ENCODE measurements around the gene VWA7. TPM values are rescaled to one million over a fixed set of nuclear protein-coding genes. Genes with fewer than 3 reads are reported as not detected.
"Not testable (repeated sequence)": the region's sequence is repeated elsewhere in the genome, so short reads cannot be mapped to it uniquely, and the experiment has no call there.

The VWA7 gene
- polyA plus RNA-seq, 6 donors from 2014 or later: 0.13 to 0.29 TPM; not detected in 4

DNA sequence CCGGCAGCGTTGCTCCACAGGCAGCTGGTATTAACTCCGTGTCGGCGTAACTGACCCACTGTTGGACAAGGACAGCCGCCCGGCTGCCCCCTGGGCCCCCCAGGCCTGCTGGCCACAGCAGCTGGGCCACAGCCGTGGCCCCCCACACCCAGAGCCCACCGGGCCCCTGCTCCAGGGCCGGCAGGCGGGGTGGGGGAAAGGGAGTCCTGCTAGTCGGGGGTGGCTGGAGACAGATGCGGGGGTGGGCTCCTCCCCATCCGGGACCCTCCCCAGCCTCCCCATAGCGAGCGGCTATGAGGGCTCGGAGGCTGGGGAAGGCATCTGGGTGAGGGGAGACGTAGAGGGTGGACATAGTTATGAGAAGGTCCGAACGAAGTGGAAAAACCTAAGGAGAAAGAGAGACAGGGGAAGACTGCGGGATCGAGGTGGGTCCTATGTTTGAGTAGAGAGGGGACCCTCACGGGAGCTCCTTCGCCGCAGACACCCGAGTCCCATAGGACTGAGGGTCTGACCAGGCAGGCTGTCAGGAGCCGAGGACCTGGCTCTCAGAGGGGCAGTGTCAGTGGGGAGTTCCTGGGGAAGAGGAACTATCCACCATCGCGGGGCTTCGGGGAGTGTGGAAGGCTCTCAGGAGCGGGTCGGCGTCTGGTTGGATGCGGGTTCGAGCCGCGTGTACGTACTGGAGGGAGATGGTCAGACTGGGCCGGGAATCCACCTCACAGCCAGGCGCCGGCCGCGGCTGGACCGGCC is 17.9 kb upstream of the VWA7 start:
- DNase-seq: no peak
- Mint-ChIP-seq H3K4me3 (peak overlapping the region; percentile 93 to 99 (median 96)), H3K27ac (peak overlapping the region; percentile 97 to 99 (median 98)), H3K4me1 (peaks cover 37 to 69% (median 68%) of the 10 kb centered on the region in 3 donors), H3K9me3 (no peaks in the 10 kb centered on the region), H3K27me3 (no peaks in the 10 kb centered on the region), H3K36me3 (peaks cover 9 to 15% of the 10 kb centered on the region in 2 donors)
- peak; percentile 11 to 18 for ATAC-seq (ENCODE audit: low read depth in 2 of 2)

GRCh38 chr6:31794294-31794865 is 17.3 kb upstream of the VWA7 start:
- H3K4me3 Mint-ChIP-seq: peak overlapping the region; percentile 80 to 99 (median 96)
- peak overlapping the region; percentile 3 to 97 (median 66) for H3K27ac Mint-ChIP-seq

DNA sequence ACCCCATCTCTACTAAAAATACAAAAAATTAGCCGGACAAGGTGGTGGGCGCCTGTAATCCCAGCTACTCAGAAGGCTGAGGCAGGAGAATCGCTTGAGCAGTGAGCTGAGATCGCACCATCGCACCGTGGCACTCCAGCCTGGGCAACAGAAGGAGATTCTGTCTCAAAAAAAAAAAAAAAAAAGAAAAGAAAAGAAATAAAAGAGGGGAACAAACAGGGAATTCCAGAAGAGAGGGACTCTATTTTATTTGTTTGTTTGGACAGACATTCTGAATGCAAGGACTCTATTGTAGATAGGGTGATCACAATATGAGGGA is 16.8 kb upstream of the VWA7 start:
- H3K9me3 Mint-ChIP-seq; H3K27me3 Mint-ChIP-seq; DNase-seq; ATAC-seq (ENCODE audit: low read depth in 2 of 2): not testable (repeated sequence)
- Mint-ChIP-seq H3K36me3 (peaks cover 9 to 15% of the 10 kb centered on the region in 2 donors), H3K4me3 (peak overlapping the region in 6 of 8 donors; percentile 80 to 99 (median 96)), H3K27ac (peak overlapping the region in 5 of 6 donors; percentile 15 to 97 (median 88)), H3K4me1 (peaks cover 42 to 80% (median 77%) of the 10 kb centered on the region in 3 donors)

More at GRCh38 chr6:31794294-31794865, 17.3 kb upstream of the VWA7 start:
- Mint-ChIP-seq H3K27me3 (no peaks in the 10 kb centered on the region), H3K9me3 (no peaks in the 10 kb centered on the region), H3K4me1 (peaks cover 40 to 75% (median 73%) of the 10 kb centered on the region in 3 donors), H3K36me3 (peaks cover 9 to 15% of the 10 kb centered on the region in 2 donors)
- DNase-seq (no peak), ATAC-seq (ENCODE audit: low read depth in 2 of 2) (no peak)

DNA sequence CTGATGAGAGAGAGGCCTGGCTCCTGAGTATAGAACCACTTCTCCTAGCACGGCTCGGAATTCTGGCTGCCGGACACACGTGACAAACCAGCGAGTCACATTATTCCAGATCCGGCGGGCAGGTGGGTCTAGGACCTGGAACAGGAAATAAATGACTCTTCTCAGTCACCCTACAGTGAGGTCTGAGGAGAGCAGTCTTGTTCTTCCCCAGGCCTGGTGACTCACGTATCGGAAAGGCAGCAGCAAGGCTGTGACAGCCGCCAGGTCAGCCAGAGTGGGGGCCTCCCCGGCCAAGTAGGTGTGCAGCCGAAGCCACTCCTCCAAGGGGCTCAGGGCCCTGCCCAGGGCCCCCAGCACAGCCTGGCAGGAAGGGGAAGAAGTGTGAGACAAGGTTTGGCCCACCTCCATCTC is 15.6 kb upstream of the VWA7 start:
- H3K27ac Mint-ChIP-seq: peak overlapping the region in 1 of 6 donors; percentile 57
- no peaks in the 10 kb centered on the region for H3K9me3 Mint-ChIP-seq
- peak overlapping the region in 2 of 8 donors; percentile 46 to 59 for H3K4me3 Mint-ChIP-seq
- H3K36me3 Mint-ChIP-seq: peaks cover 9 to 15% of the 10 kb centered on the region in 2 donors
- no peaks in the 10 kb centered on the region for H3K27me3 Mint-ChIP-seq
- ATAC-seq (ENCODE audit: low read depth in 2 of 2) (no peak), DNase-seq (no peak)
- H3K4me1 Mint-ChIP-seq: peaks cover 41 to 74% (median 72%) of the 10 kb centered on the region in 3 donors

GRCh38 chr6:31792090-31792374 is 14.9 kb upstream of the VWA7 start:
- ATAC-seq (ENCODE audit: low read depth in 2 of 2): no peak
- no peaks in the 10 kb centered on the region for H3K9me3 Mint-ChIP-seq

DNA sequence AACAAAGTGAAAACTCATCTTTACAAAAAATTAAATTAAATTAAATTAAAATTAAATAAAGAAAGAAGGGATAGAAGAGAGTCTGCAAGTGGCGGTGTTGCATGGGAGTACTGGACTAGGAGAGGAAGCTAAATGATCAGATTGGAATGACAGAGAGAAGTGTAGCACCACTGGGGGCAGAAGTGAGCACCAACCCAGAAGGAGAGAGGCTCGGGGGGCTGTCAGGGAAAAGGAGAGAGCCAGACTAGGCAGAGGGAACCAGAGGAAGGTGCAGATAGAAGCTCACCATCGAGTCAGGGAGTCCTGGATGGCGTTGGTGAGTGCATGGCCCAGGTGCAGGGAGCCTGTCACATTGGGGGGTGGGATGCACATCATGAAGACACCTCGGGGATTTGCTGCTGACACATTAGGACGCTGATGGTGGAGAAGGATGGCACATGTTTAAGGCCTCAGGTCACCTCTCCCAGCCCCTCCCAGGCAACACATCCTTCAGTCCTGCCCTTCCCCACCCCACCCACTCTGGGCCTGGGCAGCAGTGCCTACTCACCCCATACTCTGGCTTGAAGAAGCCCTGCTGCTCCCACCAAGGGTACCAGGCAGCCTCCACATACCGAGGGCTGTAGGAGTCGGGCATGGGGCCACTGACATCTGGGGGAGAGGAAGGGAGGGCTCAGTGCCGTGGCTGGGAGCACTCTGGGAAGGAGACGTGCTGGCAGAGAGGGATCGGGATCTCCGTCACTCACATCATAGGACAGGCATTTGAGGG is 14.4 kb upstream of the VWA7 start:
- Mint-ChIP-seq H3K4me1 (peaks cover 33 to 65% (median 61%) of the 10 kb centered on the region in 3 donors), H3K4me3 (peak overlapping the region in 6 of 8 donors; percentile 17 to 84 (median 76)), H3K27ac (peak overlapping the region in 5 of 6 donors; percentile 1 to 65 (median 54)), H3K27me3 (no peaks in the 10 kb centered on the region), H3K36me3 (peaks cover 9 to 15% of the 10 kb centered on the region in 2 donors), H3K9me3 (no peaks in the 10 kb centered on the region)
- DNase-seq: peak; percentile 24
- ATAC-seq (ENCODE audit: low read depth in 2 of 2): no peak

More at GRCh38 chr6:31792090-31792374, 14.9 kb upstream of the VWA7 start:
- DNase-seq: no peak
- H3K4me1 Mint-ChIP-seq: peaks cover 35 to 70% (median 65%) of the 10 kb centered on the region in 3 donors
- peaks cover 9 to 15% of the 10 kb centered on the region in 2 donors for H3K36me3 Mint-ChIP-seq
- peak overlapping the region in 2 of 8 donors; percentile 5 to 84 for H3K4me3 Mint-ChIP-seq
- H3K27me3 Mint-ChIP-seq: no peaks in the 10 kb centered on the region
- H3K27ac Mint-ChIP-seq: peak overlapping the region in 3 of 6 donors; percentile 33 to 85 (median 56)

- no peak for ATAC-seq (ENCODE audit: low read depth in 2 of 2)
- Mint-ChIP-seq H3K27me3 (no peaks in the 10 kb centered on the region), H3K4me1 (peaks cover 12 to 36% (median 25%) of the 10 kb centered on the region in 3 donors), H3K36me3 (peaks cover under 1 to 14% of the 10 kb centered on the region in 2 donors), H3K27ac (no peak overlapping the region), H3K9me3 (no peaks in the 10 kb centered on the region), H3K4me3 (no peak overlapping the region)
- DNase-seq: no peak
Measured at GRCh38 chr6:31785475-31785874, 8.3 kb upstream of the VWA7 start.

- no peaks in the 10 kb centered on the region for H3K9me3 Mint-ChIP-seq
- no peak overlapping the region for H3K4me3 Mint-ChIP-seq
- peak overlapping the region in 2 of 6 donors; percentile 56 to 76 for H3K27ac Mint-ChIP-seq
- DNase-seq (no peak), ATAC-seq (ENCODE audit: low read depth in 2 of 2) (no peak)
- no peaks in the 10 kb centered on the region for H3K27me3 Mint-ChIP-seq
- H3K36me3 Mint-ChIP-seq: peaks cover 0 to 12% of the 10 kb centered on the region in 2 donors
- peaks cover 6 to 29% (median 13%) of the 10 kb centered on the region in 3 donors for H3K4me1 Mint-ChIP-seq
Measured at GRCh38 chr6:31784098-31784925, 7.2 kb upstream of the VWA7 start.

- Mint-ChIP-seq H3K4me1 (peaks cover 11 to 19% (median 16%) of the 10 kb centered on the region in 3 donors), H3K27me3 (no peaks in the 10 kb centered on the region), H3K36me3 (peaks cover 0 to 12% of the 10 kb centered on the region in 2 donors), H3K4me3 (no peak overlapping the region), H3K9me3 (no peaks in the 10 kb centered on the region), H3K27ac (no peak overlapping the region)
- no peak for DNase-seq
- no peak for ATAC-seq (ENCODE audit: low read depth in 2 of 2)
Measured at GRCh38 chr6:31782126-31782855, 5.2 kb upstream of the VWA7 start.

DNA sequence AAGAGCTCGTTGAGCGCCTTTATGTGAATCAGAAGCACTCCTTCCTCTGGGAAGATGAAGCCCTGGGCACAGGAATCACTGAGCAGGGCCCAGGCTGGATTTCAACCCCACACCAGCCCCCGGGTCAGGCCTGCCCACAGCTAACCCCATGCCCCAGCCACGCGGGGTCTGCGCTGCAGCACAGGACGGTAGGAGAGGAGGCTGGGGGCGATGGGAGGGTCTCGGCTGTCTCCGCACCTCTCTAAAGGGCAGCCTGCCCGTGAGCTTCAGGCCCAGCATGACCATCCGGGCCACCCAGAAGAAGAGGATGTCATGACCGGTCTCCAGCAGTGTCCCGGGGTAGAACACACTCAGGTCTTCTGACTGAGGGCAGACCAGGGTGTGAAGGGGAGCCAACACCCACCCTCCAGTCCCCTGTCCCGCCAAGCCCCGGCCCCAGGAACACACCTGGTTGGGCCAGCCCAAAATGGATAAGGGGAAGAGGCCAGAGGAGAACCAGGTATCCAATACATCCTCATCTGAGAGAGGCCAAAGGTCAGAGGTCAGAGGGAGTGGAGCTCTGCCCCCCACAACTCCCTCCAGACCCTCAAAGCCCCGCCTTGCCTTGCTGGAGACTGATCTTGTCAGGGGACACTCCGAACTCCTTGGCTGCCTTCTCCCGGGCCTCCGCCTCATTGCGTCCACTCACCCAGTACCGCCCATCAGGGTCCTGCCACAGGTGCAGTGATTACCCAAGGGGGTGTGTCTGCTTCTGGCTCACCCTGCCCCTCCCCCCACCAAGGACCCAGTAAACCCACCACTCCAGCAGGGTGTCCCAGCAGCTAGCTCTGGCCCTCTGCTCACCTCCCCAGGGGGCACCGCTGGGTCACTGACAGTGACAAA is 4.4 kb upstream of the VWA7 start:
- ATAC-seq (ENCODE audit: low read depth in 2 of 2) (no peak), DNase-seq (no peak)
- Mint-ChIP-seq H3K27ac (peak overlapping the region in 1 of 6 donors; percentile 18), H3K4me3 (no peak overlapping the region), H3K4me1 (peaks cover 18 to 26% (median 24%) of the 10 kb centered on the region in 3 donors), H3K27me3 (no peaks in the 10 kb centered on the region), H3K36me3 (peaks cover 0 to 12% of the 10 kb centered on the region in 2 donors), H3K9me3 (no peaks in the 10 kb centered on the region)

- ATAC-seq (ENCODE audit: low read depth in 2 of 2) (no peak), DNase-seq (no peak)
- Mint-ChIP-seq H3K27me3 (no peaks in the 10 kb centered on the region), H3K4me1 (peaks cover 22 to 29% (median 26%) of the 10 kb centered on the region in 3 donors), H3K36me3 (peaks cover 0 to 12% of the 10 kb centered on the region in 2 donors), H3K9me3 (no peaks in the 10 kb centered on the region), H3K27ac (peak overlapping the region in 1 of 6 donors; percentile 65), H3K4me3 (no peak overlapping the region)
Measured at GRCh38 chr6:31780507-31781243, 3.5 kb upstream of the VWA7 start.

All from naive B cell (primary cell).